ENCODE results near the gene SMIM36. TPM values are rescaled to one million over a fixed set of nuclear protein-coding genes. Genes with fewer than 3 reads are reported as not detected.

The SMIM36 gene
- not detected in 2 replicates for total RNA-seq

GRCh38 chr17:55510986-55511721 lies at the start of gene SMIM36:
Gene SMIM36 (minus strand): TSS chr17:55511452.
- no peak within 1 kb of the TSS for H3K27ac Mint-ChIP-seq
- no peak for DNase-seq (ENCODE audit: low spot score)
- no peak within 1 kb of the TSS for H3K4me3 Mint-ChIP-seq (ENCODE audit: low read depth)
- intact Hi-C loops (cut with micrococcal nuclease): loop anchor here (5.0 to 10.0 kb wide), 5 partner anchors 89 to 519 kb away; partner anchors contain the start of gene MMD
- H3K4me1 Mint-ChIP-seq (ENCODE audit: low read depth): peaks cover 14% of the 10 kb centered on the region
- H3K36me3 Mint-ChIP-seq (ENCODE audit: low read depth): no peaks in the 10 kb centered on the region
- peaks cover 20% of the 10 kb centered on the region for H3K27me3 Mint-ChIP-seq (ENCODE audit: low read depth)
- peaks cover 3% of the 10 kb centered on the region for H3K9me3 Mint-ChIP-seq

DNA sequence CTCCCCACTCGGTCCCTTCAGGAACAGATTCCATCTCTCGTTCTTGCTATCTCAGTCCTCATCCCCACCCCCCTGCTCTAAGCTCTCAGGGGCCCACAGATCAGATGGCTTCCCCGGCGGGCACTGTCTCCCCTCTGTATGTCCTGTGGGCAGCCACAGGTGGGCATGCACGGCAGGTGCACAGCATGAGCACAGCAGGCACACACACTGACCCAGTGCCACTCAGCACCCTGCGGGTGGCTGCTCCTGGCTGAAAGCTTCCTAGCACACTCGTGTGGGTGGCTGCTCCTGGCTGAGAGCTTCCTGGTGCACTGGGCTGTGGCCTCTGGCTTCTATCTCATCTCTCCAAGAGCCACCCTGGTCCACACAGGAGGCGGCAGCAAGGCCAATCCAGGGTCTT lies 44.5 kb upstream of the SMIM36 start:
- Mint-ChIP-seq H3K36me3 (ENCODE audit: low read depth) (no peaks in the 10 kb centered on the region), H3K9me3 (no peaks in the 10 kb centered on the region), H3K4me3 (ENCODE audit: low read depth) (no peak overlapping the region), H3K27ac (no peak overlapping the region), H3K4me1 (ENCODE audit: low read depth) (no peaks in the 10 kb centered on the region), H3K27me3 (ENCODE audit: low read depth) (peaks cover 7% of the 10 kb centered on the region)
- no peak for DNase-seq (ENCODE audit: low spot score)
- intact Hi-C loops (cut with micrococcal nuclease): no loop called here

DNA sequence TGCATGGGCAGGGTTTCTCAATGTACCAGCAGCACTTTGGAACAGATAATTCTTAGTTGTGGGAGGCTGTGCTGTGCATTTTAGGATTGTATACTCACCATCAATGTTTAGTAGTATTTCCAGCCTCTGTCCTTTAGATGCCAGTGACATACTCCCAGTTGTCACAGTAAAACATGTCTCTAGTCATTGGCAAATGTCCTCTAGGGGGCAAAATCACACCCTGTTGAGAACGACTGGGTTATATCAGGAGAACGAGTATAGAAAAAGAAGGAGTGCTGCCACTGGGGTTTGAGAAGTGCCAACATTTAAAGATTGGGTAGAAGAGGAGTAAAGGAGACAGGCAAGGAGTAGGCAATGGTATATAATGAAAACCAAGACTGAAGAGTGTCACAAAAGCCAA lies 37.9 kb upstream of the SMIM36 start:
- no peak for DNase-seq (ENCODE audit: low spot score)

DNA sequence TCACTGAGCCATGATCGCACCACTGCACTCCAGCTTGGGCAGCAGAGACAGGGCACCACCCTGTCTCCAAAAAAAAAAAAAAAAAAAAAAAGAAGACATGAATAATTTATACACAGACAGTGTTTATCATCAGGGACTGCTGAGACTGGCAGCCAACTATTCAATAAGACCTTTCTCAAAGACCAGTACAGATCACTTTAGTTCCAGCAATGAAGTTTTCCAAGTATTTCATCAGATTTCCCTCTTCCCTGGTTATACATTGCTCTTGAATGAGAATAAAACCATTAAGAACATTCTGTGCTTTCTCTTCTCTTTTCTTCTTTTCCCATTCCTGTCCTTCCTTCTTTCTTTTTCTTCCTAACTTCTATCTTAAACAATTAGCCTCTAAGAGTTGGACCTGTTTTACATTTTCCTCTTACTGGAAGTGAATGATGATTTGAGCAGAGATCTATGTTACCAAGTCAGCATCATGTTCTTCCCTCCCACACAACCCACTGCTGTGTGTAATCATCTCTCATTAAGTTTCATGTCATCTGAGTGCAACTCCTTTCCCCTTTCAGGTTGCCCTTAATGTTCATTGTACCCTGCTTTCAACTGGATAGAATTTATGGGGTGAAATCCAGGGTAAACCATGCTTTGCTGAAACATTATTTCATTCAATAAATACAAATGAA lies 35.9 kb upstream of the SMIM36 start:
- intact Hi-C loops (cut with micrococcal nuclease): no loop called here
- Mint-ChIP-seq H3K4me1 (ENCODE audit: low read depth) (peaks cover 8% of the 10 kb centered on the region), H3K9me3 (no peaks in the 10 kb centered on the region), H3K4me3 (ENCODE audit: low read depth) (no peak overlapping the region), H3K27me3 (ENCODE audit: low read depth) (peaks cover 14% of the 10 kb centered on the region), H3K27ac (no peak overlapping the region), H3K36me3 (ENCODE audit: low read depth) (no peaks in the 10 kb centered on the region)
- no peak for DNase-seq (ENCODE audit: low spot score)

More for the DNA sequence above, 37.9 kb upstream of the SMIM36 start:
- H3K4me1 Mint-ChIP-seq (ENCODE audit: low read depth): peaks cover 8% of the 10 kb centered on the region
- H3K27me3 Mint-ChIP-seq (ENCODE audit: low read depth): peaks cover 18% of the 10 kb centered on the region
- H3K27ac Mint-ChIP-seq: no peak overlapping the region
- no peaks in the 10 kb centered on the region for H3K36me3 Mint-ChIP-seq (ENCODE audit: low read depth)
- H3K9me3 Mint-ChIP-seq: no peaks in the 10 kb centered on the region
- no peak overlapping the region for H3K4me3 Mint-ChIP-seq (ENCODE audit: low read depth)
- intact Hi-C loops (cut with micrococcal nuclease): no loop called here

DNA sequence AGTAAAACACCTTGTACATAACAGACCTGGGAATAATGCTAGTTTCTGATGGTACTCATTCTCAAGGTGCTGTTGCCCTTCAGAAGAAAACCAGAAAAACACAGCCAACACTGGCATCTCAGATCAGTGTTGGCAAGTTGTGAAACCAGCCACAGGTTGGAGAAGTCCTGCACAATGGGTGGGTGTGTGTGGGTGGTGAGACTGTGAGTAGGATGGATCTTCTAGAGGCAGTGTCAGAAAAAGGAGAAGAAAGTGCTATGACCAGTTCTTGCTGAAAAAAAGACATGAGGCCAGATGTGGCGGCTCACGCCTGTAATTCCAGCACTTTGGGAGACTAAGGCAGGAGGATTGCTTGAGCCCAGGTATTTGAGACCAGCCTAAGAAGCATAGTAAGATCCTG lies 35.2 kb upstream of the SMIM36 start:
- Mint-ChIP-seq H3K4me1 (ENCODE audit: low read depth) (peaks cover 8% of the 10 kb centered on the region), H3K4me3 (ENCODE audit: low read depth) (no peak overlapping the region), H3K9me3 (no peaks in the 10 kb centered on the region), H3K27ac (no peak overlapping the region), H3K27me3 (ENCODE audit: low read depth) (peaks cover 12% of the 10 kb centered on the region), H3K36me3 (ENCODE audit: low read depth) (no peaks in the 10 kb centered on the region)
- DNase-seq (ENCODE audit: low spot score): no peak
- intact Hi-C loops (cut with micrococcal nuclease): no loop called here

DNA sequence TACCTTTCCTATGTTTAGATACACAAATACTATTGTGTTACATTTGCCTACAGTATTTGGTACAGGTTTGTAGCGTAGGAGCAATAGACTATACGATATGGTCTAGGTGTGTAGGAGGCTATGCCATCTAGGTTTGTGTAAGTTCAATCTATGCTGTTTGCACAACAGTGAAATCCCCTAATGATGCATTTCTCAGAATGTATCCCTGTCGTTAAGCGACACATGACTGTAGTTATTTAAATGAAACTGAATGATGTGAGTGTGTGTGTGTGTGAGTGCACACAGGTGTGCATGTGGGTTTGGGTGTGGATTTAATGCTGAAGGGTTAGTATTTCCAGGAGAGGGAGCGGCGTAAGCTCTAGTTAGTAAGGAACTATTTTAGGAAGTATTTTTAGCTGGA lies 34.6 kb upstream of the SMIM36 start:
- Mint-ChIP-seq H3K27me3 (ENCODE audit: low read depth) (peaks cover 14% of the 10 kb centered on the region), H3K36me3 (ENCODE audit: low read depth) (no peaks in the 10 kb centered on the region), H3K27ac (no peak overlapping the region), H3K9me3 (no peaks in the 10 kb centered on the region), H3K4me3 (ENCODE audit: low read depth) (no peak overlapping the region), H3K4me1 (ENCODE audit: low read depth) (peaks cover 8% of the 10 kb centered on the region)
- DNase-seq (ENCODE audit: low spot score): no peak
- intact Hi-C loops (cut with micrococcal nuclease): no loop called here

DNA sequence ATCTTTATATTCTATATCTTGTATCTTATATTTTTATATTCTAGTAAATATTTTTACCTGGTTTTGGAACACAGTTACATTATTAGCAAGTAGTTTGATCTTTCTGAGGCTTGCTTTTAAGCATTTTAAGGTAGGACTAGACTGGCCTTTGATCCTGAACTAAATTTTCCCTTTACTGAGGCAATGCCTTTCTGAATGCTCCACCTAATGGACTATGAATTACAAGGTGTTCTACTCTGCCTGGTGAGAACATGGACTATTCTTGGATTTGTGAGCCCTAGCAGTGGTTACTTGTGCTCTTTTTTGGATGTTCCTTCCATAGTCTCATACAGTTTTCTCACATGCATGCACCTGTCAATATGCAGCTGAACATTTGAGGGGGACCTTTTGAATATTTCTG lies 32.5 kb upstream of the SMIM36 start:
- Mint-ChIP-seq H3K27me3 (ENCODE audit: low read depth) (peaks cover 12% of the 10 kb centered on the region), H3K27ac (no peak overlapping the region), H3K36me3 (ENCODE audit: low read depth) (no peaks in the 10 kb centered on the region), H3K4me1 (ENCODE audit: low read depth) (peaks cover 8% of the 10 kb centered on the region), H3K9me3 (no peaks in the 10 kb centered on the region), H3K4me3 (ENCODE audit: low read depth) (no peak overlapping the region)
- intact Hi-C loops (cut with micrococcal nuclease): no loop called here
- no peak for DNase-seq (ENCODE audit: low spot score)

GRCh38 chr17:55540414-55541091 lies 29.3 kb upstream of the SMIM36 start:
- DNase-seq (ENCODE audit: low spot score): no peak
- Mint-ChIP-seq H3K4me1 (ENCODE audit: low read depth) (no peaks in the 10 kb centered on the region), H3K27me3 (ENCODE audit: low read depth) (peaks cover 13% of the 10 kb centered on the region), H3K36me3 (ENCODE audit: low read depth) (no peaks in the 10 kb centered on the region), H3K27ac (no peak overlapping the region), H3K9me3 (no peaks in the 10 kb centered on the region), H3K4me3 (ENCODE audit: low read depth) (no peak overlapping the region)
- intact Hi-C loops (cut with micrococcal nuclease): no loop called here

DNA sequence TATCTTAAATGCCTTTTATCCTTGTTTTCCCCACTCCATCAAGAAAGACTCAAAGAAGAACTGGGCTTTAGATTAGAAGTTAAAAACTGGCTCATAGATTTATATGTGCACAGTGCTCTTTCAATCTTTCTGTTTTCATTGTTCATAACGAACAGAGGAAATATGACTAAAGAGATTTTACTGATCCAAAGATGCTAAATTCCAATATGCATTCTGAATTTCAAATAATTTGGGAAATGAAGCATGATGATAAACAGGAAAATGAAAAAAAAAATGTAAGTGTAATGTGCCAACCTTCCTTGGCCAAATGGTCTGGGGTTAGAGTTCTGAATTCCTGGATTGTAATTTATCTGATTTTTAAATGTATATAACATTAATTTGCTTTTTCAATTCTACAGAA lies 25.0 kb upstream of the SMIM36 start:
- peaks cover 16% of the 10 kb centered on the region for H3K27me3 Mint-ChIP-seq (ENCODE audit: low read depth)
- DNase-seq (ENCODE audit: low spot score): no peak
- intact Hi-C loops (cut with micrococcal nuclease): no loop called here
- no peaks in the 10 kb centered on the region for H3K4me1 Mint-ChIP-seq (ENCODE audit: low read depth)
- no peaks in the 10 kb centered on the region for H3K9me3 Mint-ChIP-seq
- no peak overlapping the region for H3K27ac Mint-ChIP-seq
- no peak overlapping the region for H3K4me3 Mint-ChIP-seq (ENCODE audit: low read depth)
- no peaks in the 10 kb centered on the region for H3K36me3 Mint-ChIP-seq (ENCODE audit: low read depth)

GRCh38 chr17:55533608-55534007 lies 22.4 kb upstream of the SMIM36 start:
- intact Hi-C loops (cut with micrococcal nuclease): no loop called here
- peaks cover 20% of the 10 kb centered on the region for H3K27me3 Mint-ChIP-seq (ENCODE audit: low read depth)
- H3K4me1 Mint-ChIP-seq (ENCODE audit: low read depth): no peaks in the 10 kb centered on the region
- no peaks in the 10 kb centered on the region for H3K36me3 Mint-ChIP-seq (ENCODE audit: low read depth)
- H3K27ac Mint-ChIP-seq: no peak overlapping the region
- H3K4me3 Mint-ChIP-seq (ENCODE audit: low read depth): no peak overlapping the region
- no peaks in the 10 kb centered on the region for H3K9me3 Mint-ChIP-seq
- DNase-seq (ENCODE audit: low spot score): no peak

DNA sequence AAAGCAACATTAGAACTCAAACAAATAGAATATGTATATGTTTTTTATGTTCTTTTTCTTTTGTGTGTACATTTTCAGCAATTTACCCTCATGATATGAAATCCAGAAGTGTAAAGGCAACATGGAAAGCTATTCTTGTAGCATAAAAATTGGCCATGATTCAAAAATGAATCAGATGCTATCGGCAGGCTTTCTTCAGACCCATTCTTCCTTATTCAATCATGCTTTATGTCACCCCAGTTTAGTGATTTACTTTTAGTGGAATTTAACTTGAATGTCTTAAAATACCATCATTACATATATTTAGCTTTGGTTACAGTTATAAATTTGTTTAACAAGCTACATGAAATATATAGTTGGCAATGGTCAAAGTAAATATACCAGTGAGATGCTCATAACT lies 21.4 kb upstream of the SMIM36 start:
- H3K4me3 Mint-ChIP-seq (ENCODE audit: low read depth): no peak overlapping the region
- H3K4me1 Mint-ChIP-seq (ENCODE audit: low read depth): no peaks in the 10 kb centered on the region
- no peak overlapping the region for H3K27ac Mint-ChIP-seq
- no peak for DNase-seq (ENCODE audit: low spot score)
- H3K27me3 Mint-ChIP-seq (ENCODE audit: low read depth): peaks cover 12% of the 10 kb centered on the region
- H3K36me3 Mint-ChIP-seq (ENCODE audit: low read depth): no peaks in the 10 kb centered on the region
- H3K9me3 Mint-ChIP-seq: no peaks in the 10 kb centered on the region
- intact Hi-C loops (cut with micrococcal nuclease): no loop called here

DNA sequence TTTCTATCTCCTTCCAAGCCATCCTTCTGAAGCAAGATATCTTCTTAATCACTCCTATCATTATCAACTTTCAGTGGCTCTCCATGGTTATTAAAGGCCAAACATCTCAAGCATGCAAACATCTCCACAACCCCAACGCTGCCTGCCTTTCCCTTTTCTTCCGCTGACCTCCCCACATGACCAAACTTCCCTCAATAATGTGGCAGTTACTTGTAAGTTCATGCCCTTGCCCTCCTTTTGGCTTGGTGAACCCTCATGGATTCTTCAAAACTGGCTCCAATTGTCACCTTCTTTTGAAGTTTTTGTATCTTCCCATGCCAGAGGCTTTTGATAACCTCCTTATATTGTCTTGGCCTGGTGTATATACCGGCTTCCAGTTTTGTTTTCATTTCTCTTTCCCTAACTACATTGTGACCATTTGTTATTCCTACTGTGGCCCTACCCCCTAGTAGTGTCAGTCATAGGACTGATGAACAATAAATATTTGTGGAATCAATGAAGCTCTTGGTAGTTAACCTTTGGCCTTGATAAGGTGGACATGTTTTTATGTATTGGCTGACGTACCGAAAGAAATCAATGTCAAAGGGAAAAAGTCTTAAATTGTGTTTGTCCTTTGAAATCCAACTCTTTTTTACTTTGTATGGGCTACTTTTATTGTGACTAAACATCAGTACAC lies 19.9 kb upstream of the SMIM36 start:
- intact Hi-C loops (cut with micrococcal nuclease): no loop called here
- Mint-ChIP-seq H3K27me3 (ENCODE audit: low read depth) (peaks cover 12% of the 10 kb centered on the region), H3K9me3 (no peaks in the 10 kb centered on the region), H3K4me3 (ENCODE audit: low read depth) (no peak overlapping the region), H3K4me1 (ENCODE audit: low read depth) (no peaks in the 10 kb centered on the region), H3K27ac (no peak overlapping the region), H3K36me3 (ENCODE audit: low read depth) (no peaks in the 10 kb centered on the region)
- no peak for DNase-seq (ENCODE audit: low spot score)
